Stimulated activated CD8-positive, alpha-beta memory T cell treated with anti-CD3 and anti-CD28 coated beads, Interleukin-15, amount 100 ng/mL, for 4 hours (primary cell): ENCODE results near the gene ZNF117.
"Not testable (repeated sequence)": the region's sequence is repeated elsewhere in the genome, so short reads cannot be mapped to it uniquely, and the experiment has no call there.

ENCODE experiments used
- DNase-seq, 2 donors: peaks; one replicate each; pipeline ENCODE4 v3.0.0-alpha.2; 2020; ENCODE audit warnings: low read depth in 2 of 2

The ZNF117 gene

GRCh38 chr7:64997164-64997908 is 6.5 kb upstream of the ZNF117 start:
- no peak for DNase-seq

- no peak for DNase-seq
Measured at GRCh38 chr7:64996305-64996704, 5.5 kb upstream of the ZNF117 start.

GRCh38 chr7:64993901-64994300 is 3.1 kb upstream of the ZNF117 start:
- DNase-seq, result no peak

- DNase-seq, result no peak
Measured at GRCh38 chr7:64992971-64993370, 2.1 kb upstream of the ZNF117 start.

- DNase-seq, result no peak
Measured at GRCh38 chr7:64990216-64990615, 620 bp downstream of the ZNF117 start.

- DNase-seq, result no peak
Measured at GRCh38 chr7:64978497-64979203, 12.2 kb downstream of the ZNF117 start.

- no peak for DNase-seq
Measured at GRCh38 chr7:64965594-64965993, 25.2 kb downstream of the ZNF117 start.

- no peak for DNase-seq
Measured at GRCh38 chr7:64959072-64959747, 31.6 kb downstream of the ZNF117 start.

- no peak for DNase-seq
Measured at GRCh38 chr7:64951250-64951848, 39.5 kb downstream of the ZNF117 start.

GRCh38 chr7:64950673-64951072 is 40.2 kb downstream of the ZNF117 start:
- not testable (repeated sequence) for DNase-seq

- DNase-seq, result not testable (repeated sequence)
Measured at GRCh38 chr7:64948774-64949173, 42.1 kb downstream of the ZNF117 start.

GRCh38 chr7:64947252-64948000 is 43.4 kb downstream of the ZNF117 start:
- DNase-seq, result no peak

GRCh38 chr7:64946772-64947171 is 44.1 kb downstream of the ZNF117 start:
- no peak for DNase-seq

GRCh38 chr7:64945503-64946175 is 45.2 kb downstream of the ZNF117 start:
- DNase-seq, result no peak

- DNase-seq, result not testable (repeated sequence)
Measured at GRCh38 chr7:64944667-64945502, 46.0 kb downstream of the ZNF117 start.

GRCh38 chr7:64940021-64940420 is 50.8 kb downstream of the ZNF117 start:
- DNase-seq, result not testable (repeated sequence)

GRCh38 chr7:64938540-64938939 is 52.3 kb downstream of the ZNF117 start:
- no peak for DNase-seq

GRCh38 chr7:64934478-64934877 is 56.4 kb downstream of the ZNF117 start:
- no peak for DNase-seq

GRCh38 chr7:64928252-64929187 is 62.3 kb downstream of the ZNF117 start:
- not testable (repeated sequence) for DNase-seq
